ENCODE data around the gene UBR2. TPM values are rescaled to one million over a fixed set of nuclear protein-coding genes. Genes with fewer than 3 reads are reported as not detected.

The UBR2 gene
- total RNA-seq, 6 experiments from 2014 or later = 14.0 to 22.8 (median 16.7) TPM

DNA sequence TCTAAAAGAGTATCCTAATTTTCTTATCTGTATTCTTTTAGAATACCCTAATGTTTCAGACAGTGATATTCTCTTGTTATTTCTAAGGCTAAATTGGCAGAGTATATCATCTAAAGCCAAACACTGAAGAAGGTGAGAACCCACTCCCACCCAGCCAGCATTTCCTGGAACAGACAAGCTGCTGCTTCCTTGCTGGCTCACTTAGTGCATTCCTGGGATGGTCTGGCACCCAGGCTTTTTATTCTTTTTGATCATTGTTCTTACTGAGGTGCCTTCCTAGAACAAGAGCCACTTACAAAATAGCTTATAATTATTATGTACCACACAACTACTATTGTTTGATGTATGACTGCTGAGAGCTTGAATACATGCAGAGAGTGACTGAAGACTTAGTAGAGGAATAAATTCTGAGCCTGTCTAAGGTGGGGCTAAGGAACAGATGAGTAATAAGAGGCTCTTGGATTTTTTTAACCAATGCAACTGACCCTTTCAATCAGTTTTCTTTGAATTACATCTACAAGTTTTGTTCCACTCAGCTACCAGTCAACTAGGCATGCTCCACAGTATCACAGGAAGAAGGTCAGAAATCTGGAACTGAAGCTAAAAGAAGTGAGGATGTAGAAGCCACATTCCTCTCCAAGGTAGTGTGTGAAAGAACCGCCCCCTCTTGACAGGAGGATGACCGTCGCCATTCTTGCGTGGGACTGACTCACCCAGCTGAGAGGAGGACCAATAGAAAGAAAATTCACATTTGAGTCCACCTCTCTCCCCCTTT is 128.5 kb downstream of the UBR2 start:
- Histone ChIP-seq H3K27me3 (no peaks in the 10 kb centered on the region), H3K4me1 (no peaks in the 10 kb centered on the region), H3K4me3 (no peak overlapping the region), H3K36me3 (peaks cover 0 to 64% (median 40%) of the 10 kb centered on the region in 4 donors), H3K27ac (no peak overlapping the region), H3K9me3 (no peaks in the 10 kb centered on the region)
- ATAC-seq (no peak), DNase-seq (peak in 1 of 3 donors; percentile 34)
- intact Hi-C loops (cut with DNase I) = no loop called here
- TF ChIP-seq POLR2A (IDR thresholded peaks at IDR 0.05) (no peak), CTCF (IDR thresholded peaks at IDR 0.05) (no peak)
- 71% methylated on average over 4 of the region's 4 CpGs for WGBS (ENCODE audit: insufficient coverage, low coverage, low lambda C conversion rate, missing lambda C conversion rate)

- no peaks in the 10 kb centered on the region for H3K4me1 ChIP-seq
- 95% methylated on average over 2 of the region's 2 CpGs for WGBS (ENCODE audit: insufficient coverage, low coverage, low lambda C conversion rate, missing lambda C conversion rate)
- ATAC-seq = no peak
- H3K9me3 ChIP-seq = no peaks in the 10 kb centered on the region
- intact Hi-C loops (cut with DNase I) = no loop called here
- DNase-seq = peak in 1 of 3 donors; percentile 6
- H3K4me3 ChIP-seq = no peak overlapping the region
- peaks cover 0 to 51% (median 30%) of the 10 kb centered on the region in 4 donors for H3K36me3 ChIP-seq
- no peak for TF ChIP-seq CTCF (IDR thresholded peaks at IDR 0.05)
- TF ChIP-seq POLR2A (IDR thresholded peaks at IDR 0.05) = no peak
- H3K27ac ChIP-seq = no peak overlapping the region
- H3K27me3 ChIP-seq = no peaks in the 10 kb centered on the region
These were observed 130.0 kb downstream of the UBR2 start for GRCh38 chr6:42693725-42694323.

- intact Hi-C loops (cut with DNase I) = no loop called here
- ATAC-seq (no peak), DNase-seq (peak in 1 of 3 donors; percentile 16)
- TF ChIP-seq CTCF (IDR thresholded peaks at IDR 0.05) (no peak), POLR2A (IDR thresholded peaks at IDR 0.05) (no peak)
- Histone ChIP-seq H3K9me3 (no peaks in the 10 kb centered on the region), H3K27ac (no peak overlapping the region), H3K27me3 (no peaks in the 10 kb centered on the region), H3K36me3 (peaks cover 0 to 43% (median 26%) of the 10 kb centered on the region in 4 donors), H3K4me3 (no peak overlapping the region), H3K4me1 (no peaks in the 10 kb centered on the region)
- WGBS (ENCODE audit: insufficient coverage, low coverage, low lambda C conversion rate, missing lambda C conversion rate) = 81% methylated on average over 4 of the region's 4 CpGs
These were observed 130.8 kb downstream of the UBR2 start for GRCh38 chr6:42694586-42694985.

DNA sequence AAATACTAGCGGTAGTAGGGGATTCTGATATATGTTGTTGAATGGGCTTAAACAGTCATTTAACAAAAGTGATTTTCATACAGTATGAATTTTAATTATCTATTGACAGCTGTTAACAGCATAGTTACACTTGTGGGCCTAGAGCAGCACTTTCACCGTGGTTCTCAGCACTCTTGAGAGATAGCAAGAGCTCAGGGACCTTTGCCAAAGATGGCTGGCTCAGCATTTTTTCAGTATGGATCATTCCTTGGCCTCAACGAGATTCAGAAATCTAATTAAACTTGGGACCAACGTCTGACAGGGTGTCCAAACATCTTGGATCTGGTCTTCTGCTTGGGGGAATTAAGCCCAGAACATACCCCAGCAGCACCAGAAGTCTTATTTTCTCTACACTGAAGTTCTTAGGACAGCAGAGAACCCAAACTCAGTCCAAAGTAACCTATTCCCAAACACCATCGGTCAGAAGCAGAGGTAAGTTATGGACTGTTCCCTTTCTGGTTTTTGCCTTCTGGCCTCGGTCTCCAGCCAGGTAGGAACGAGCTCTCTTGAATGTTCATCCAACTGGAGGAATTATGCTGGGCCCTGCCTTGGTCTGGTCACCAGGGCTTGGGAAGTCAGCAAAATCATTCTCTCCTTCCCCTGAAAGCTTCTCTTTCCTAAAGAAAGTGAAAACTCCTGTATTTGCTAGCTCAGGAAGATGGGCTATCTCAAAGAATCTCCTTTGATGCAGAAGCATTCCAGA is 132.9 kb downstream of the UBR2 start:
- Histone ChIP-seq H3K36me3 (peaks cover 0 to 23% (median 14%) of the 10 kb centered on the region in 4 donors), H3K4me1 (no peaks in the 10 kb centered on the region), H3K9me3 (no peaks in the 10 kb centered on the region), H3K4me3 (no peak overlapping the region), H3K27ac (no peak overlapping the region), H3K27me3 (no peaks in the 10 kb centered on the region)
- intact Hi-C loops (cut with DNase I) = no loop called here
- DNase-seq = peak in 1 of 3 donors; percentile 12
- ATAC-seq = peak in 1 of 4 donors; percentile 18
- TF ChIP-seq CTCF (IDR thresholded peaks at IDR 0.05) (no peak), POLR2A (IDR thresholded peaks at IDR 0.05) (no peak)
- 65% methylated on average over 5 of the region's 7 CpGs for WGBS (ENCODE audit: insufficient coverage, low coverage, low lambda C conversion rate, missing lambda C conversion rate)

Data from right lobe of liver (tissue), 6 donors.